Chondrocyte (in vitro differentiated cells): ENCODE results near the gene NPY1R. TPM values are rescaled to one million over a fixed set of nuclear protein-coding genes. Genes with fewer than 3 reads are reported as not detected.

Experiments
- DNase-seq: peaks from one replicate; pipeline ENCODE4 v3.0.0; 2021; ENCODE audit warnings: mixed read lengths, low spot score
- H3K27ac Mint-ChIP-seq: one replicate; pipeline ENCODE4 v1.8.0; 2021; ENCODE audit warnings: mild to moderate bottlenecking, moderate library complexity, mixed read lengths; ENCODE audit not compliant: unreplicated experiment
- H3K27me3 Mint-ChIP-seq: 2 replicates; pipeline ENCODE4 v1.8.0; 2021; ENCODE audit warnings: low read depth, mixed read lengths
- H3K36me3 Mint-ChIP-seq: 2 replicates; pipeline ENCODE4 v1.8.0; 2021; ENCODE audit warnings: low read depth, mixed read lengths
- H3K4me1 Mint-ChIP-seq: 2 replicates; pipeline ENCODE4 v1.8.0; 2021; ENCODE audit warnings: low read depth, mild to moderate bottlenecking, mixed read lengths
- H3K4me3 Mint-ChIP-seq: one replicate; pipeline ENCODE4 v1.8.0; 2021; ENCODE audit warnings: mild to moderate bottlenecking, moderate library complexity, mixed read lengths; ENCODE audit not compliant: unreplicated experiment
- H3K9me3 Mint-ChIP-seq: 2 replicates; pipeline ENCODE4 v1.8.0; 2021; ENCODE audit warnings: low read depth, mixed read lengths
- CTCF ChIP-seq: fragments of 200-600 bp; sonication (generic); IDR thresholded peaks from 2 replicates; pipeline ENCODE4 v1.5.0; 2021; ENCODE audit warnings: antibody characterized with exemption, mild to moderate bottlenecking, moderate library complexity
- total RNA-seq: library from RNA; stranded (reverse); gene quantifications from 3 replicates; pipeline ENCODE4 v1.2.1, GENCODE V29; 2021

The NPY1R gene
- total RNA-seq, 1 donor from 2014 or later: 0.22 TPM

GRCh38 chr4:163280703-163281519, 51.5 kb downstream of the NPY1R start:
- Mint-ChIP-seq H3K27me3 (peaks cover 8% of the 10 kb centered on the region), H3K9me3 (peaks cover 10% of the 10 kb centered on the region), H3K4me3 (no peak overlapping the region), H3K4me1 (no peaks in the 10 kb centered on the region), H3K27ac (no peak overlapping the region), H3K36me3 (no peaks in the 10 kb centered on the region)
- DNase-seq: no peak
- TF ChIP-seq CTCF: no peak

GRCh38 chr4:163279713-163280112, 52.7 kb downstream of the NPY1R start:
- H3K36me3 Mint-ChIP-seq: no peaks in the 10 kb centered on the region
- no peak for DNase-seq
- H3K4me1 Mint-ChIP-seq: no peaks in the 10 kb centered on the region
- H3K4me3 Mint-ChIP-seq: no peak overlapping the region
- no peak for TF ChIP-seq CTCF
- H3K9me3 Mint-ChIP-seq: peaks cover 10% of the 10 kb centered on the region
- H3K27me3 Mint-ChIP-seq: peaks cover 8% of the 10 kb centered on the region
- H3K27ac Mint-ChIP-seq: no peak overlapping the region

GRCh38 chr4:163274861-163275260, 57.5 kb downstream of the NPY1R start:
- H3K4me3 Mint-ChIP-seq: no peak overlapping the region
- H3K27me3 Mint-ChIP-seq: peaks cover 8% of the 10 kb centered on the region
- TF ChIP-seq CTCF: no peak
- H3K9me3 Mint-ChIP-seq: no peaks in the 10 kb centered on the region
- no peaks in the 10 kb centered on the region for H3K4me1 Mint-ChIP-seq
- no peak for DNase-seq
- H3K36me3 Mint-ChIP-seq: no peaks in the 10 kb centered on the region
- H3K27ac Mint-ChIP-seq: no peak overlapping the region

Other genes starting within 250 kb of the NPY1R start
- 12.2 to 17.3 TPM (median 12.9 TPM) in 3 replicates for gene NAF1, start 165.7 kb downstream of the NPY1R start, total RNA-seq
- not detected in 3 replicates for gene NPY5R, start 11.3 kb upstream of the NPY1R start, total RNA-seq
- not detected in 3 replicates for gene TKTL2, start 141.2 kb upstream of the NPY1R start, total RNA-seq
- 21.8 to 34.7 TPM (median 22.2 TPM) in 3 replicates for gene TMA16, start 162.1 kb upstream of the NPY1R start, total RNA-seq